Astrocyte (in vitro differentiated cells and primary cell): ENCODE results near the gene DUS3L. TPM values are rescaled to one million over a fixed set of nuclear protein-coding genes. Genes with fewer than 3 reads are reported as not detected.
"Not testable (repeated sequence)": the region's sequence is repeated elsewhere in the genome, so short reads cannot be mapped to it uniquely, and the experiment has no call there.

Experiments used
- DNase-seq: peaks from one replicate; pipeline ENCODE4 v3.0.0-alpha.2; 2010; ENCODE audit warnings: low read depth
- FAIRE-seq: peaks from 2 replicates; lab custom pipeline; 2011; peaks lifted over from hg19 to GRCh38; lab: Jason Lieb, UNC
- H2AFZ ChIP-seq: 2 replicates; pipeline ENCODE4 v1.6.0; 2012; ENCODE audit warnings: low read depth, low read length, inconsistent platforms
- H3K27ac ChIP-seq: 2 replicates; pipeline ENCODE4 v1.5.1; 2011; ENCODE audit warnings: low read depth, low read length, inconsistent platforms
- H3K27me3 ChIP-seq: 2 replicates; pipeline ENCODE4 v1.6.0; 2011; ENCODE audit warnings: low read length, inconsistent platforms; ENCODE audit not compliant: insufficient read depth
- H3K36me3 ChIP-seq: 2 replicates; pipeline ENCODE4 v1.5.1; 2011; ENCODE audit warnings: low read length, inconsistent platforms; ENCODE audit not compliant: insufficient read depth
- H3K4me1 ChIP-seq: 2 replicates; pipeline ENCODE4 v1.5.1; 2011; ENCODE audit warnings: low read length, inconsistent platforms; ENCODE audit not compliant: insufficient read depth
- H3K4me2 ChIP-seq: 2 replicates; pipeline ENCODE4 v1.6.0; 2012; ENCODE audit warnings: low read length, inconsistent platforms
- H3K4me3 ChIP-seq: 2 replicates; pipeline ENCODE4 v1.5.1; 2011; ENCODE audit warnings: low read depth, mild to moderate bottlenecking, low read length, inconsistent platforms; ENCODE audit not compliant: insufficient read depth
- H3K79me2 ChIP-seq: 2 replicates; pipeline ENCODE4 v1.6.0; 2012; ENCODE audit warnings: mild to moderate bottlenecking, low read length, inconsistent platforms; ENCODE audit not compliant: insufficient read depth
- H3K9ac ChIP-seq: 2 replicates; pipeline ENCODE4 v1.6.0; 2012; ENCODE audit warnings: mild to moderate bottlenecking, low read length, inconsistent platforms
- H3K9me3 ChIP-seq: 2 replicates; pipeline ENCODE4 v1.5.1; 2012; ENCODE audit warnings: low read depth, mild to moderate bottlenecking, low read length, inconsistent platforms; ENCODE audit not compliant: insufficient read depth
- H4K20me1 ChIP-seq: 2 replicates; pipeline ENCODE4 v1.6.0; 2012; ENCODE audit warnings: low read length, inconsistent platforms; ENCODE audit not compliant: insufficient read depth
- H3K27ac Mint-ChIP-seq: one replicate; pipeline ENCODE4 v1.8.0; 2021; ENCODE audit warnings: mild to moderate bottlenecking, mixed read lengths; ENCODE audit not compliant: unreplicated experiment
- H3K27me3 Mint-ChIP-seq: one replicate; pipeline ENCODE4 v1.8.0; 2021; ENCODE audit warnings: low read depth, mixed read lengths; ENCODE audit not compliant: unreplicated experiment
- H3K36me3 Mint-ChIP-seq: one replicate; pipeline ENCODE4 v1.8.0; 2021; ENCODE audit warnings: low read depth, mixed read lengths; ENCODE audit not compliant: unreplicated experiment
- H3K4me1 Mint-ChIP-seq: one replicate; pipeline ENCODE4 v1.8.0; 2021; ENCODE audit warnings: low read depth, mixed read lengths; ENCODE audit not compliant: unreplicated experiment
- H3K4me3 Mint-ChIP-seq: one replicate; pipeline ENCODE4 v1.8.0; 2021; ENCODE audit warnings: mild to moderate bottlenecking, moderate library complexity, mixed read lengths; ENCODE audit not compliant: unreplicated experiment
- H3K9me3 Mint-ChIP-seq: one replicate; pipeline ENCODE4 v1.8.0; 2021; ENCODE audit warnings: mild to moderate bottlenecking, mixed read lengths; ENCODE audit not compliant: unreplicated experiment
- EZH2 ChIP-seq: IDR thresholded peaks from 2 replicates; pipeline ENCODE4 v1.6.1; 2012; ENCODE audit warnings: mild to moderate bottlenecking, low read length, inconsistent platforms; ENCODE audit not compliant: insufficient read depth
- total RNA-seq: library from RNA; stranded (reverse); gene quantifications from 2 replicates; pipeline ENCODE4 v1.2.1, GENCODE V29; 2021
- TF ChIP-seq, protein P1 (sequence below): IDR thresholded peaks from 2 replicates; pipeline ENCODE4 v1.5.1; 2011; ENCODE audit warnings: low read depth, mild to moderate bottlenecking, inconsistent platforms, low read length, moderate library complexity; ENCODE audit not compliant: insufficient read depth

DUS3L gene
- total RNA-seq, 1 donor from 2014 or later = 18.4 TPM

DNA sequence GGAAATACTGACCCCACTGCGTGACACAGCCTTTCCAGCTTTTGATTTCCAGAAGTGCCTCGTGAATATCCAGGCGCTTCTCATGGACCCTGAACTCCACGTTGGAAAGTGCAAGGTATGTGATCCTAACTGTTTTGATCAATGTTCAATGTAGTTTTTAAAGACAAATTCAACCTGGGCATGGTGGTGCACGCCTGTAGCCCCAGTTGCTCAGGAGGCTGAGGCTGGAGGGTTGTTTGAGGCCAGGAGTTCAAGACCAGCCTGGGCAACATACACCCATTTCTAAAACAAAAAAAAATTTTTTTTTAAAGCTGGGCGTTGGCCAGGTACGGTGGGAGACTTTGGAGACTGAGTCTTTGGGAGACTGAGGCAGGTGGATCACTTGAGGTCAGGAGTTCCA lies 39.3 kb downstream of the DUS3L start:
- TF ChIP-seq EZH2 = no peak
- TF ChIP-seq, protein P1, sequence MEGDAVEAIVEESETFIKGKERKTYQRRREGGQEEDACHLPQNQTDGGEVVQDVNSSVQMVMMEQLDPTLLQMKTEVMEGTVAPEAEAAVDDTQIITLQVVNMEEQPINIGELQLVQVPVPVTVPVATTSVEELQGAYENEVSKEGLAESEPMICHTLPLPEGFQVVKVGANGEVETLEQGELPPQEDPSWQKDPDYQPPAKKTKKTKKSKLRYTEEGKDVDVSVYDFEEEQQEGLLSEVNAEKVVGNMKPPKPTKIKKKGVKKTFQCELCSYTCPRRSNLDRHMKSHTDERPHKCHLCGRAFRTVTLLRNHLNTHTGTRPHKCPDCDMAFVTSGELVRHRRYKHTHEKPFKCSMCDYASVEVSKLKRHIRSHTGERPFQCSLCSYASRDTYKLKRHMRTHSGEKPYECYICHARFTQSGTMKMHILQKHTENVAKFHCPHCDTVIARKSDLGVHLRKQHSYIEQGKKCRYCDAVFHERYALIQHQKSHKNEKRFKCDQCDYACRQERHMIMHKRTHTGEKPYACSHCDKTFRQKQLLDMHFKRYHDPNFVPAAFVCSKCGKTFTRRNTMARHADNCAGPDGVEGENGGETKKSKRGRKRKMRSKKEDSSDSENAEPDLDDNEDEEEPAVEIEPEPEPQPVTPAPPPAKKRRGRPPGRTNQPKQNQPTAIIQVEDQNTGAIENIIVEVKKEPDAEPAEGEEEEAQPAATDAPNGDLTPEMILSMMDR = no peak
- no peak overlapping the region for H3K27ac ChIP-seq
- H3K36me3 ChIP-seq = no peaks in the 10 kb centered on the region
- H3K9me3 ChIP-seq = no peaks in the 10 kb centered on the region
- H3K27me3 ChIP-seq = no peaks in the 10 kb centered on the region
- no peaks in the 10 kb centered on the region for H4K20me1 ChIP-seq
- H3K9ac ChIP-seq = no peak overlapping the region
- no peaks in the 10 kb centered on the region for H3K4me1 ChIP-seq
- H3K4me3 Mint-ChIP-seq = no peak overlapping the region
- H3K79me2 ChIP-seq = no peaks in the 10 kb centered on the region
- H3K36me3 Mint-ChIP-seq = no peaks in the 10 kb centered on the region
- no peaks in the 10 kb centered on the region for H3K9me3 Mint-ChIP-seq
- H3K27ac Mint-ChIP-seq = no peak overlapping the region
- FAIRE-seq = no peak
- H3K4me2 ChIP-seq = no peak overlapping the region
- DNase-seq = no peak
- H3K27me3 Mint-ChIP-seq = peaks cover 26% of the 10 kb centered on the region
- H3K4me1 Mint-ChIP-seq = no peaks in the 10 kb centered on the region
- no peak overlapping the region for H2AFZ ChIP-seq
- H3K4me3 ChIP-seq = no peak overlapping the region

DNA sequence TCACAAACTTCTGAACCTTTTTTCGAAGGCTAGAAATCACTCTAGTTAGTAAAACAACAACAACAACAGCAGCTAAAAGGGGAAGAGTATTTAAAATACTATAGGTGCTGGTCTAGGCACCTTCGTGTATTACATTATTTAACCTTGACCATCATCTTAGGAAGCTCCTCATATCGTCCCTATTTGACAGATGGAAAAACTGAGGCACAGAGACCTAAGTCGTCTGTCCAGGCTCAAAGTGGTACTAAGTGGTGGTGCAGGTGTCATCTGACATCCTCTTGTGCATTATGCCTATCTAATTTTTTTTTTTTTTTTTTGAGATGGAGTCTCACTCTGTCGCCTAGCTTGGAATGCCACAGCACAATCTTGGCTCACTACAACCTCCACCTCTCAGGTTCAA lies 41.5 kb downstream of the DUS3L start:
- Histone ChIP-seq H3K4me3 (no peak overlapping the region), H3K27ac (no peak overlapping the region), H2AFZ (no peak overlapping the region), H3K9ac (no peak overlapping the region), H3K79me2 (no peaks in the 10 kb centered on the region), H3K4me1 (no peaks in the 10 kb centered on the region), H3K36me3 (no peaks in the 10 kb centered on the region), H3K4me2 (no peak overlapping the region), H3K9me3 (no peaks in the 10 kb centered on the region), H3K27me3 (peaks cover 2% of the 10 kb centered on the region), H4K20me1 (no peaks in the 10 kb centered on the region)
- FAIRE-seq = no peak
- Mint-ChIP-seq H3K4me1 (no peaks in the 10 kb centered on the region), H3K36me3 (no peaks in the 10 kb centered on the region), H3K27ac (no peak overlapping the region), H3K4me3 (no peak overlapping the region), H3K9me3 (no peaks in the 10 kb centered on the region), H3K27me3 (peaks cover 32% of the 10 kb centered on the region)
- DNase-seq = no peak
- TF ChIP-seq, protein P1 = no peak
- TF ChIP-seq EZH2 = no peak

DNA sequence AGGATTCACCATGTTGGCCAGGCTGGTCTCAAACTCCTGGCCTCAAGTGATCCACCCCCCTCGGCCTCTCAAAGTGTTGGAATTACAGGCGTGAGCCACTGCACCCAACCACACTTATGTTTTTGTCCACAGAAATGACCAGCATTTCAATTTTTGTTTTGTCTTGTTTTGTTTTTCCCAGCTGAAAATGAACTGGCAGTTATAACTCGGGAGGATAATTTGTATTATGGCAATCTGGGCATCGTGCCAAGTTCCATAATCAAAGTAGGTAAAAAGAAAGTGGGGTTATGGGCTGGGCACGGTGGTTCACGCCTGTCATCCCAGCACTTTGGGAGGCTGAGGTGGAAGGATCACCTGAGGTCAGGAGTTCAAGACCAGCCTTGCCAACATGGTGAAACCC lies 42.0 kb downstream of the DUS3L start:
- H3K36me3 ChIP-seq, H3K4me2 ChIP-seq, H3K9ac ChIP-seq, H3K4me3 Mint-ChIP-seq, FAIRE-seq, H2AFZ ChIP-seq, DNase-seq, H3K27ac ChIP-seq, H3K4me1 Mint-ChIP-seq, H3K79me2 ChIP-seq, H4K20me1 ChIP-seq, H3K9me3 Mint-ChIP-seq, H3K27ac Mint-ChIP-seq, H3K9me3 ChIP-seq, H3K27me3 ChIP-seq, H3K4me1 ChIP-seq, H3K4me3 ChIP-seq, H3K36me3 Mint-ChIP-seq: not testable (repeated sequence)
- H3K27me3 Mint-ChIP-seq = peaks cover 31% of the 10 kb centered on the region

DNA sequence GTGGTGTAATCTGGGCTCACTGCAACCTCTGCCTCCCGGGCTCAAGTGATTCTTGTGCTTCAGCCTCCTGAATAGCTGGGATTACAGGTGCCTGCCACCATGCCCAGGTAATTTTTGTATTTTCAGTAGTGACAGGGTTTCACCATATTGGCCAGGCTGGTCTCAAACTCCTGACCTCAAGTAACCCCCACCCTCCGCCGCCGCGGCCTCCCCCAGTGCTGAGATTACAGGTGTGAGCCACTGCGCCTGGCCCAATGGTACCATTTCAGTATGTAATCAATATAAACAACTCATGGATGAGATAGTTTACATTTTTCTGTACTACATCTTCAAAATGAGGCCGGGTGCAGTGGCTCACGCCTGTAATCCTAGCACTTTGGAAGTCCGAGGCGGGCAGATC lies 46.0 kb downstream of the DUS3L start:
- DNase-seq = not testable (repeated sequence)

More for the DNA sequence above, 46.0 kb downstream of the DUS3L start:
- H3K36me3 ChIP-seq, H3K4me3 Mint-ChIP-seq, H2AFZ ChIP-seq, H3K27me3 ChIP-seq, FAIRE-seq, H3K9me3 Mint-ChIP-seq, H3K79me2 ChIP-seq, H3K27ac ChIP-seq, H3K9ac ChIP-seq, H3K4me1 Mint-ChIP-seq, H3K9me3 ChIP-seq, H3K36me3 Mint-ChIP-seq, H4K20me1 ChIP-seq, H3K4me3 ChIP-seq, H3K4me2 ChIP-seq, H3K4me1 ChIP-seq, H3K27ac Mint-ChIP-seq: not testable (repeated sequence)
- H3K27me3 Mint-ChIP-seq = peaks cover 22% of the 10 kb centered on the region
